Calu3 (cell line): ENCODE measurements around the gene FEM1C. TPM values are rescaled to one million over a fixed set of nuclear protein-coding genes. Genes with fewer than 3 reads are reported as not detected.

Experiments
- BruUV-seq: library from RNA; stranded (reverse); fragments of 400-500 nt; replicated peaks from 2 replicates; lab custom pipeline; 2021; lab: Mats Ljungman, UMichigan
- CTCF ChIA-PET: fragments of 300-600 bp; sonication (Branson Sonifier 250); formaldehyde crosslinking; loops from one replicate; lab custom pipeline; 2022; ENCODE audit warnings: antibody characterized with exemption; lab: Charles Lee
- DNase-seq: peaks from one replicate; pipeline ENCODE4 v3.0.0; 2022
- H3K27ac Mint-ChIP-seq: one replicate; pipeline ENCODE4 v1.8.0; 2022; ENCODE audit warnings: mixed read lengths; ENCODE audit not compliant: unreplicated experiment
- H3K27me3 Mint-ChIP-seq: one replicate; pipeline ENCODE4 v1.8.0; 2022; ENCODE audit warnings: mixed read lengths; ENCODE audit not compliant: unreplicated experiment
- H3K36me3 Mint-ChIP-seq: one replicate; pipeline ENCODE4 v1.8.0; 2022; ENCODE audit warnings: mild to moderate bottlenecking, moderate library complexity, mixed read lengths; ENCODE audit not compliant: insufficient read depth, unreplicated experiment
- H3K4me1 Mint-ChIP-seq: one replicate; pipeline ENCODE4 v1.8.0; 2022; ENCODE audit warnings: mild to moderate bottlenecking, low read depth, mixed read lengths; ENCODE audit not compliant: unreplicated experiment
- H3K4me3 Mint-ChIP-seq: one replicate; pipeline ENCODE4 v1.8.0; 2022; ENCODE audit warnings: mild to moderate bottlenecking, low read depth, moderate library complexity, mixed read lengths; ENCODE audit not compliant: unreplicated experiment
- H3K9me3 Mint-ChIP-seq: one replicate; pipeline ENCODE4 v1.8.0; 2022; ENCODE audit warnings: low read depth, mixed read lengths; ENCODE audit not compliant: unreplicated experiment
- intact Hi-C: fragments of 100-400 bp; cut with micrococcal nuclease; formaldehyde crosslinking; loops from one replicate; pipeline ENCODE4 v1.10.0; 2022; ENCODE audit not compliant: unreplicated experiment
- total RNA-seq: library from RNA; stranded (reverse); gene quantifications from 2 replicates; pipeline ENCODE4 v1.2.3, GENCODE V29; 2022
- TF ChIP-seq, protein P1 (sequence below): fragments of 200-600 bp; IDR thresholded peaks from one replicate; pipeline ENCODE4 v1.8.0; 2022; ENCODE audit warnings: antibody characterized with exemption; ENCODE audit not compliant: unreplicated experiment

The FEM1C gene
- total RNA-seq, 1 experiment from 2014 or later: 42.8 TPM

DNA sequence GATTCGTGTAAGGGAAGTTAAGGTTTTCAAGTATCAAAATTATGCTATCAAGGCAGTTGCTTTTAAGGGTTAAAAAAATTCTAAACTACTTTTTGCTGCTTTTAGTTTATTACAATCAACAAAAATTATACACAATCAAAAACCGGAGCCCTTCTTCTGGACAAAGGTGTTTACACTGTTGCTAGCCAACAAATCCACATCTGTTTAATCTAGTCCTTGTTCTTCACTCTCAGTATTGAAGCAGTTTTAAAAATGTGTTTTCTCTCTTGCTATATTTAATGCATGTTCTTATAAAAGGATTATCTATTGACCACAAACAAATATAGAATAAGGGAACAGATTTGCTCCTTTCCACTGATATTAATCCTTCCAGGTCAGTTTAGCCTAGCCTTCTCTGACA, 2.5 kb downstream of the FEM1C start:
- TF ChIP-seq, protein P1, sequence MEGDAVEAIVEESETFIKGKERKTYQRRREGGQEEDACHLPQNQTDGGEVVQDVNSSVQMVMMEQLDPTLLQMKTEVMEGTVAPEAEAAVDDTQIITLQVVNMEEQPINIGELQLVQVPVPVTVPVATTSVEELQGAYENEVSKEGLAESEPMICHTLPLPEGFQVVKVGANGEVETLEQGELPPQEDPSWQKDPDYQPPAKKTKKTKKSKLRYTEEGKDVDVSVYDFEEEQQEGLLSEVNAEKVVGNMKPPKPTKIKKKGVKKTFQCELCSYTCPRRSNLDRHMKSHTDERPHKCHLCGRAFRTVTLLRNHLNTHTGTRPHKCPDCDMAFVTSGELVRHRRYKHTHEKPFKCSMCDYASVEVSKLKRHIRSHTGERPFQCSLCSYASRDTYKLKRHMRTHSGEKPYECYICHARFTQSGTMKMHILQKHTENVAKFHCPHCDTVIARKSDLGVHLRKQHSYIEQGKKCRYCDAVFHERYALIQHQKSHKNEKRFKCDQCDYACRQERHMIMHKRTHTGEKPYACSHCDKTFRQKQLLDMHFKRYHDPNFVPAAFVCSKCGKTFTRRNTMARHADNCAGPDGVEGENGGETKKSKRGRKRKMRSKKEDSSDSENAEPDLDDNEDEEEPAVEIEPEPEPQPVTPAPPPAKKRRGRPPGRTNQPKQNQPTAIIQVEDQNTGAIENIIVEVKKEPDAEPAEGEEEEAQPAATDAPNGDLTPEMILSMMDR: no peak
- Mint-ChIP-seq H3K4me1 (peaks cover 41% of the 10 kb centered on the region), H3K27me3 (no peaks in the 10 kb centered on the region), H3K36me3 (peaks cover 83% of the 10 kb centered on the region), H3K9me3 (no peaks in the 10 kb centered on the region), H3K4me3 (peak overlapping the region; percentile 80), H3K27ac (peak overlapping the region; percentile 78)
- BruUV-seq: no TSS peak
- intact Hi-C loops: loop anchor here (2.0 to 5.0 kb wide), 2 partner anchors 13 to 300 kb away; partner anchors contain the start of genes AP3S1 and ATG12
- DNase-seq: no peak
- CTCF ChIA-PET: interaction anchor here (0.5 kb wide), 1 partner anchor 8 kb away, joined by 3 read pairs; no protein-coding TSS in a partner anchor

DNA sequence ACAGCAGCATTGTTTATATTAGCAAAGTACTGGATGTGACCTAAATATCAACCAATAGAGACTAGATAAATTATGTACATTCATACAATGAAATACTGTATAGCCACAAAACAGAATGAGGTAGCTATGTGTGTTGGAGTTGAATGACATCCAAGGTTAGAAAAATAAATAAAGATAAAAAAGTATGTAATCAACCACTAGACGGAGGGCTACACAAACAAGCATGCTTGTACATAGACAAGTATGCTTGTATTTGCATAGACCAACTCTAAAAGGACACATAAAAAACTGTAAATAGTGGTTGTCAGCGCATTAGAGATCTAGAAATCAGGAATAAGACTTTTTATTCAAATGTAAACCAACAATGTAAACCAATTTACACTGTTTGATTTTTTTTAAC, 3.0 kb downstream of the FEM1C start:
- peaks cover 88% of the 10 kb centered on the region for H3K36me3 Mint-ChIP-seq
- no peaks in the 10 kb centered on the region for H3K27me3 Mint-ChIP-seq
- DNase-seq: no peak
- intact Hi-C loops: loop anchor here (2.0 to 5.0 kb wide), 2 partner anchors 13 to 301 kb away; partner anchors contain the start of genes AP3S1 and ATG12
- H3K4me1 Mint-ChIP-seq: peaks cover 46% of the 10 kb centered on the region
- TF ChIP-seq, protein P1: no peak
- CTCF ChIA-PET: interaction anchor here (0.5 to 1.2 kb wide), 2 partner anchors 9 to 56 kb away, joined by 3 read pairs; no protein-coding TSS in a partner anchor
- H3K27ac Mint-ChIP-seq: peak overlapping the region; percentile 78
- H3K9me3 Mint-ChIP-seq: no peaks in the 10 kb centered on the region
- BruUV-seq: no TSS peak
- H3K4me3 Mint-ChIP-seq: peak overlapping the region; percentile 80

DNA sequence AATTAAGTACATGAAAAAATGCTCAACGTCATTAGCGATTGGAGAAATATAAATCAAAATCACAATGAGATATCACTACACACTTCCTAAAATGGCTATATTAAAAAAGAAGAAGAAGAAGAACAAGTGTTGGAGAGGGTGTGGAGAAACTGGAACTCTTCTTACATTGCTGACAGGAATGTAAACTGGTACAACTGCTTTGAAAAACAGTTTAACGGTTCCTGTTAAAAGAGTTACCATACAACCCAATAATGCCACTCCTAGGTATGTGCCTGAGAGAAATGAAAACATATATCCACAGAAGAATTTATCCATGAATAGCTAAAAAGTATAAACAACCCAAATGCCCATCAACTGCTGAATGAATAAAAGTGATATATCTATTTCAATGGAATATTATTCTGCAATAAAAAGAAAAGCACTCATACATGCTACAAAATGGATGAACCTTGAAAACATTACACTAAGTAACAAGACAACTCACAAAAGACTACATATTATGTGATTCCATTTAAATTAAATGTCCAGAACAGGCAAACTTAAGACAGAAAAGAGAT, 9.0 kb downstream of the FEM1C start:
- intact Hi-C loops: loop anchor here (5.0 kb wide), 1 partner anchor 37 kb away; no protein-coding TSS in a partner anchor
- Mint-ChIP-seq H3K4me3 (peak overlapping the region; percentile 80), H3K4me1 (peaks cover 84% of the 10 kb centered on the region), H3K27ac (peak overlapping the region; percentile 16), H3K36me3 (peaks cover 93% of the 10 kb centered on the region), H3K27me3 (no peaks in the 10 kb centered on the region), H3K9me3 (peaks cover 2% of the 10 kb centered on the region)
- DNase-seq: no peak
- no TSS peak for BruUV-seq
- TF ChIP-seq, protein P1: no peak
- CTCF ChIA-PET: no interaction called here

DNA sequence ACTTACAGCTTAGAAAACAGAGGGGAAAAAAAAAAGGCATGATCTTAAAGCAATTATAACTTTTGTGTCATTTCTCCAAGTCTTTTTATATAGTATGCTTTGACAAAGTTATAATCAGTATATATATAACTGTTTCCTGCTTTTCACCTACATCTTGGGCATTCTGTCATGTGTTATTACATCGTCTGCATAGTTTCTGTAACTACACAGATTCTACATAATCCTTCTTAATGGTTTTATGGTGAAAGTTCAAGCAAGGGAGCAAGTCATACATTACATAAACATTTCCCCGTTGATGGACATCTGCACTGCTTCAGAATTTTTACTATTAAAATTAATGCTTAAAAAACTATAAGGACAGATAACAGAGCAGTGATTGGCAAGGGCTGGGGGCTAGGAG, 12.1 kb downstream of the FEM1C start:
- no TSS peak for BruUV-seq
- H3K9me3 Mint-ChIP-seq: peaks cover 2% of the 10 kb centered on the region
- TF ChIP-seq, protein P1: no peak
- intact Hi-C loops: loop anchor here (1.0 to 5.0 kb wide), 3 partner anchors 8 to 156 kb away; no protein-coding TSS in a partner anchor
- H3K27ac Mint-ChIP-seq: peak overlapping the region; percentile 85
- H3K4me3 Mint-ChIP-seq: no peak overlapping the region
- H3K36me3 Mint-ChIP-seq: peaks cover 87% of the 10 kb centered on the region
- DNase-seq: no peak
- CTCF ChIA-PET: interaction anchor here (0.8 to 2.0 kb wide), 2 partner anchors 12 to 42 kb away, joined by 5 read pairs; partner anchors contain the start of gene FEM1C
- H3K27me3 Mint-ChIP-seq: no peaks in the 10 kb centered on the region
- peaks cover 81% of the 10 kb centered on the region for H3K4me1 Mint-ChIP-seq
